GM12801 (cell line): ENCODE data around the gene TMEM258.

ENCODE experiments used
- TF ChIP-seq, protein P1 (sequence below): IDR thresholded peaks from one replicate; pipeline ENCODE4 v1.5.1; 2011; ENCODE audit warnings: control low read depth; ENCODE audit not compliant: insufficient read length; ENCODE audit errors: extremely low read depth

Gene TMEM258

GRCh38 chr11:61780581-61781162 is 11.7 kb downstream of the TMEM258 start:
- TF ChIP-seq, protein P1, sequence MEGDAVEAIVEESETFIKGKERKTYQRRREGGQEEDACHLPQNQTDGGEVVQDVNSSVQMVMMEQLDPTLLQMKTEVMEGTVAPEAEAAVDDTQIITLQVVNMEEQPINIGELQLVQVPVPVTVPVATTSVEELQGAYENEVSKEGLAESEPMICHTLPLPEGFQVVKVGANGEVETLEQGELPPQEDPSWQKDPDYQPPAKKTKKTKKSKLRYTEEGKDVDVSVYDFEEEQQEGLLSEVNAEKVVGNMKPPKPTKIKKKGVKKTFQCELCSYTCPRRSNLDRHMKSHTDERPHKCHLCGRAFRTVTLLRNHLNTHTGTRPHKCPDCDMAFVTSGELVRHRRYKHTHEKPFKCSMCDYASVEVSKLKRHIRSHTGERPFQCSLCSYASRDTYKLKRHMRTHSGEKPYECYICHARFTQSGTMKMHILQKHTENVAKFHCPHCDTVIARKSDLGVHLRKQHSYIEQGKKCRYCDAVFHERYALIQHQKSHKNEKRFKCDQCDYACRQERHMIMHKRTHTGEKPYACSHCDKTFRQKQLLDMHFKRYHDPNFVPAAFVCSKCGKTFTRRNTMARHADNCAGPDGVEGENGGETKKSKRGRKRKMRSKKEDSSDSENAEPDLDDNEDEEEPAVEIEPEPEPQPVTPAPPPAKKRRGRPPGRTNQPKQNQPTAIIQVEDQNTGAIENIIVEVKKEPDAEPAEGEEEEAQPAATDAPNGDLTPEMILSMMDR = no peak

DNA sequence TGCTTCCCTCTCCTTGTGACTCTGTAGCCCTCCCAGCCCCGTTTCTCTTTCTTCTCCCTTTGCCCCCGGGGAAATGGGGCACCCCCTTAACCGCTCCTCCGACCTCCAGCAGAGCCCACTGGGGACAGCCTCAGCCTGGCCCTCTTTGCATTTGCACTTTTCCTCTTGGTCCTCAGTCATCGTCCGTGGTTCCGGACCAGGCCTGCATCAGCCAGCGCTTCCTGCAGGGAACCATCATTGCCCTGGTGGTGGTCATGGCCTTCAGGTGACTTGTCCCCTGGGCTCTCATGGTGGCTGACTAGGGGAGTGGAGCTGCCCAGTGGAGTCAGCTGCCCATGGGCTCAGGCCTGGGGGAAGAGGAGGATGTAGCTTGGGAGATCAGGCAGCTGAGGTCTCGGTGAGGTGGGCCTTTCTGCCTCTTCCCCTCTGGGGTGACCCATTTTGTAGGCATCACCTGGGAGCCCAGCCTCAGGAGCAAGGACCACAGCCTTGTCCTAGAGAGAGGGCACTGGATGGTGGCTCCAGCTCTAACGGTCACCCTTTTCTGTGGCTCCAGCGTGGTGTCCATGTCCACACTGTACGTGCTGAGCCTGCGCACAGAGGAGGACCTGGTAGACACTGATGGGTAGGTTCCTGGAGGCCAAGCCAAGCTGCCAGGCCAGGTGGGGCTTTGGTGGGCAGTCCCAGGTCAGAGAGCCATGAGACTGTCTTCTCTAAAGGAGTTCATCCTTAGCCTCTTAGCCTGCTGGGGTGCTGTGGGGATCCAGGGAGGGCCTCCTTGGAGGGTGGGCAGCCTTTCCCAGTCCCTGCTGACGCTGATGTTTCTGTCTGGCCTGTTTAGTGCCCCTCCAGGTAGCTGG is 12.5 kb downstream of the TMEM258 start:
- TF ChIP-seq, protein P1 = no peak

- TF ChIP-seq, protein P1 = no peak
These were observed 13.3 kb downstream of the TMEM258 start for GRCh38 chr11:61778920-61779650.

DNA sequence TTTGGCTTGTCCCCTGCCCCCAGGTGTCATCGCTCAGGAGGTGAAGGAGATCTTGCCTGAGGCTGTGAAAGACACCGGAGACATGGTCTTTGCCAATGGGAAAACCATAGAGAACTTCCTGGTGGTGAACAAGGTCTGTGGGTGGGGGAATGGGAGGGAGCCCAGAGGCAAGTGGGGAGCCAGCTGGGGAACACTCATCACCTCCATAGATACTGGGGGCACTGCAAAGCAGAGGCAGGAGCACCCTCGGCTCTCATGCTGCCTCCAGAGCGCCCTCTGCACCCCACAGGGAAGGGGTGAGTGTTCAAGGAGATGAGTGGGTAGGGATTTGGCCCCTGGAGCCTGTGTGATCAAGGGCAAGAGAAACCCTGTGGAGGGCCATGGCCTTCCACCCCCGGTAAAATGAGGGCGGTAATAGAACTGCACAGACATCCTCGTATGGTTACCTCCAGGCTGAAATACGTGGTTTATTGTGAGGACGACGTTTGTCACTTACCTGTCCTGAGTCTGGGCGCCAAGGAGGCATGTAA is 14.0 kb downstream of the TMEM258 start:
- TF ChIP-seq, protein P1 = no peak

GRCh38 chr11:61777234-61778090 is 14.9 kb downstream of the TMEM258 start:
- TF ChIP-seq, protein P1 = no peak

DNA sequence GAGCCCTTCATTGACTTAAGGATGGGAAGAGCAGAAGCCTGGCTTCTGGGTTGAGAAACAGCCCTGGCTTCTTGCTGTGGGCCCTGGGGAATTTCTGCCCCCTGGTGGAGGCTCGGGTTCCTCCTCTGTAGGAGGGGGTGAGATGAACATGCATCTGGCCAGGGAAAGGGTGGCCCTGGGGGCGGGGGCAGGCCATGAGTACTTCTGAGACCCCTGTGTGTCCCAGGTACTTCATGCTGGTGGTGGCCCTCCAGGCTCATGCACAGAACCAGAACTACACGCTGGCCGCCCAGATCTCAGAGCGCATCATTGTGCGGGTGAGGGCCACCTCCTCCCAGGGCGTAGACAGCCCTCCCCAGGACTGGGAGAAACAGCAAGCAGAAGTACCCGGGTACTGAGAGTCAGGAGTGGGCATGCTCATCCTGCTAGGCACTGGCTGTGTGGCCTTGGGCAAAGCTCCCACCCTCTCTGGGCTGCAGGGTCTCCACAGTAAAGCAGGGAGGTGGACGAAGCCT is 15.8 kb downstream of the TMEM258 start:
- TF ChIP-seq, protein P1 = no peak
